Panc1 (cell line): ENCODE data around the gene BBC3. TPM values are rescaled to one million over a fixed set of nuclear protein-coding genes. Genes with fewer than 3 reads are reported as not detected.
A peak's percentile ranks its signal among the peaks of the same experiment; 100 is the strongest.

Experiments
- ATAC-seq: fragments of 200-7000 bp; cut with Tn5 transposase; 2 replicates; pipeline ENCODE4 v1.9.1; 2020; ENCODE audit warnings: mild to moderate bottlenecking, moderate library complexity
- BruUV-seq: library from RNA; stranded (reverse); fragments of 400-500 nt; replicated peaks from 2 replicates; lab custom pipeline; 2021; lab: Mats Ljungman, UMichigan
- CTCF ChIA-PET: fragments of 300-600 bp; sonication (Branson Sonifier 250); formaldehyde crosslinking; loops from one replicate; lab custom pipeline; 2022; ENCODE audit warnings: antibody characterized with exemption; lab: Charles Lee
- POLR2A ChIA-PET: fragments of 300-600 bp; sonication (Branson Sonifier 250); formaldehyde crosslinking; loops from one replicate; lab custom pipeline; 2022; ENCODE audit warnings: antibody characterized with exemption; lab: Charles Lee
- DNase-seq: peaks from one replicate; pipeline ENCODE4 v3.0.0-alpha.2; 2010; ENCODE audit warnings: low read depth, low spot score
- H3K27ac ChIP-seq: 2 replicates; pipeline ENCODE4 v1.5.1; 2011; ENCODE audit warnings: mild to moderate bottlenecking, low read length, inconsistent platforms
- H3K27me3 ChIP-seq: fragments of 200-500 bp; sonication (Bioruptor generic); 2 replicates; pipeline ENCODE4 v1.6.0; 2014; ENCODE audit warnings: low read length, inconsistent platforms; ENCODE audit not compliant: control insufficient read depth, insufficient read depth
- H3K36me3 ChIP-seq: fragments of 200-500 bp; sonication (Bioruptor generic); 2 replicates; pipeline ENCODE4 v1.5.1; 2014; ENCODE audit warnings: inconsistent platforms, mild to moderate bottlenecking, low read length, moderate library complexity; ENCODE audit not compliant: control insufficient read depth, insufficient read depth
- H3K4me1 ChIP-seq: 2 replicates; pipeline ENCODE4 v1.5.1; 2011; ENCODE audit warnings: inconsistent platforms, mild to moderate bottlenecking, low read length, moderate library complexity; ENCODE audit not compliant: control insufficient read depth, insufficient read depth
- H3K4me3 ChIP-seq, 2 experiments: 2 replicates each; pipeline ENCODE4 v1.5.1; 2011 to 2012; ENCODE audit warnings: low read depth in 2 of 2, low read length in 2 of 2, mild to moderate bottlenecking in 2 of 2, inconsistent platforms in 1 of 2, moderate library complexity in 1 of 2
- H3K9me3 ChIP-seq: fragments of 200-500 bp; sonication (Bioruptor generic); 2 replicates; pipeline ENCODE4 v1.5.1; 2014; ENCODE audit warnings: low read depth, mild to moderate bottlenecking, inconsistent platforms, low read length, moderate library complexity; ENCODE audit not compliant: control insufficient read depth, insufficient read depth
- CTCF ChIP-seq: fragments of 450-650 bp; IDR thresholded peaks from 2 replicates; pipeline ENCODE4 v1.5.1; 2017; ENCODE audit warnings: mild to moderate bottlenecking
- POLR2AphosphoS5 ChIP-seq: IDR thresholded peaks from 2 replicates; pipeline ENCODE4 v1.6.1; 2012; ENCODE audit warnings: mild to moderate bottlenecking, low read depth, low read length, moderate library complexity
- REST ChIP-seq, 2 experiments: IDR thresholded peaks; 2 replicates each; pipeline ENCODE4 v1.6.1; 2011 to 2012; ENCODE audit warnings: low read depth in 2 of 2, control low read depth in 1 of 2, low read length in 1 of 2, mild to moderate bottlenecking in 1 of 2, moderate library complexity in 1 of 2; ENCODE audit not compliant: insufficient read depth in 1 of 2
- SIN3A ChIP-seq: IDR thresholded peaks from 2 replicates; pipeline ENCODE4 v1.6.1; 2012; ENCODE audit warnings: low read depth, mild to moderate bottlenecking, low read length, moderate library complexity, borderline replicate concordance; ENCODE audit not compliant: insufficient read depth
- TCF7L2 ChIP-seq: IDR thresholded peaks from 2 replicates; pipeline ENCODE4 v1.6.1; 2011; ENCODE audit warnings: mild to moderate bottlenecking, low read depth, low read length, inconsistent platforms
- in situ Hi-C: cut with HindIII; loops from 2 replicates; pipeline ENCODE4 v1.10.0; 2016; ENCODE audit warnings: low sequenced_read_pairs, low pct_unique_long_range_greater_than_20kb
- intact Hi-C: fragments of 100-400 bp; cut with micrococcal nuclease; formaldehyde crosslinking; loops from one replicate; pipeline ENCODE4 v1.10.0; 2022; ENCODE audit not compliant: unreplicated experiment
- total RNA-seq: library from RNA; stranded (reverse); gene quantifications from one replicate; pipeline ENCODE4 v1.2.1, GENCODE V29; 2021; ENCODE audit not compliant: unreplicated experiment

The BBC3 gene
- total RNA-seq, 1 experiment from 2014 or later = 7.6 TPM

GRCh38 chr19:47256693-47257410 is 25.9 kb upstream of the BBC3 start:
- Histone ChIP-seq H3K27ac (no peak overlapping the region; the same call in 1 of the 2 replicates), H3K4me1 (peaks cover 6% of the 10 kb centered on the region), H3K4me3 (peak overlapping the region in 1 of 2 experiments; percentile 65; a peak in 3 of 4 replicates), H3K9me3 (no peaks in the 10 kb centered on the region), H3K27me3 (no peaks in the 10 kb centered on the region), H3K36me3 (no peaks in the 10 kb centered on the region; the same call in 1 of the 2 replicates)
- TF ChIP-seq REST (IDR thresholded peaks at IDR 0.05; ENCODE audit: insufficient read depth in 1 of 2, low read depth in 2 of 2, low read length in 1 of 2) (no peak), CTCF (no peak), TCF7L2 (no peak), SIN3A (0 out of 2 replicates have a peak, but pooled peaks have one; percentile 2), POLR2AphosphoS5 (0 out of 2 replicates have a peak, but pooled peaks have one; percentile 52)
- POLR2A ChIA-PET = interaction anchor here (0.6 to 1.5 kb wide), 5 partner anchors 13 to 546 kb away, joined by 3 to 29 read pairs (median 4); partner anchors contain the start of genes INAFM1 and ZC3H4
- intact Hi-C loops (no loop called here), in situ Hi-C loops (no loop called here)
- ATAC-seq (peak; percentile 87), DNase-seq (no peak)
- BruUV-seq = no TSS peak
- CTCF ChIA-PET = interaction anchor here (0.6 to 1.4 kb wide), 4 partner anchors 13 to 337 kb away, joined by 4 to 9 read pairs (median 6); no protein-coding TSS in a partner anchor

GRCh38 chr19:47255879-47256692 is 25.1 kb upstream of the BBC3 start, which contains the start of gene CCDC9:
CCDC9 (plus strand) TSS chr19:47256525; CDS start chr19:47258401, 1,876 bp downstream.
- Histone ChIP-seq H3K4me3 (peak within 1 kb of the TSS; percentile 65 to 89), H3K4me1 (peaks cover 6% of the 10 kb centered on the region), H3K9me3 (no peaks in the 10 kb centered on the region), H3K27ac (peak within 1 kb of the TSS; percentile 93), H3K27me3 (no peaks in the 10 kb centered on the region), H3K36me3 (no peaks in the 10 kb centered on the region; the same call in 1 of the 2 replicates)
- TF ChIP-seq SIN3A (0 out of 2 replicates have a peak, but pooled peaks have one; percentile 51), TCF7L2 (no peak), POLR2AphosphoS5 (0 out of 2 replicates have a peak, but pooled peaks have one; percentile 49), REST (IDR thresholded peaks at IDR 0.05; ENCODE audit: insufficient read depth in 1 of 2, low read depth in 2 of 2, low read length in 1 of 2) (no peak), CTCF (no peak)
- ATAC-seq (peak; percentile 88), DNase-seq (no peak)
- in situ Hi-C loops = no loop called here
- POLR2A ChIA-PET = interaction anchor here (0.6 to 1.5 kb wide), 4 partner anchors 12 to 545 kb away, joined by 3 to 29 read pairs (median 4); partner anchors contain the start of gene INAFM1
- TSS peak; percentile 98 for BruUV-seq
- CTCF ChIA-PET = interaction anchor here (0.6 to 1.4 kb wide), 3 partner anchors 12 to 195 kb away, joined by 4 to 9 read pairs (median 8); no protein-coding TSS in a partner anchor
- intact Hi-C loops = no loop called here
